Muscle layer of duodenum (tissue), 2 donors: ENCODE data around the gene RNF13.

Experiments used
- H3K27ac ChIP-seq: one replicate; pipeline ENCODE4 v1.7.0; 2013; ENCODE audit warnings: mild to moderate bottlenecking, low read length
- H3K27me3 ChIP-seq: one replicate; pipeline ENCODE4 v1.7.0; 2013; ENCODE audit warnings: low read depth, mild to moderate bottlenecking, control low read depth, low read length
- H3K36me3 ChIP-seq, 2 donors: one replicate each; pipeline ENCODE4 v1.7.0; 2013; ENCODE audit warnings: low read length in 2 of 2, control low read depth in 1 of 2, mild to moderate bottlenecking in 1 of 2; ENCODE audit not compliant: insufficient read depth in 2 of 2, control insufficient read depth in 1 of 2
- H3K4me1 ChIP-seq, 2 donors: one replicate each; pipeline ENCODE4 v1.7.0; 2013; ENCODE audit warnings: low read length in 2 of 2, mild to moderate bottlenecking in 2 of 2, control low read depth in 1 of 2, moderate library complexity in 1 of 2; ENCODE audit not compliant: insufficient read depth in 2 of 2, control insufficient read depth in 1 of 2
- H3K4me3 ChIP-seq, 2 donors: one replicate each; pipeline ENCODE4 v1.7.0; 2013; ENCODE audit warnings: low read length in 2 of 2, low read depth in 1 of 2, mild to moderate bottlenecking in 1 of 2
- H3K9me3 ChIP-seq, 2 donors: one replicate each; pipeline ENCODE4 v1.7.0; 2013; ENCODE audit warnings: low read length in 2 of 2, control low read depth in 1 of 2, mild to moderate bottlenecking in 1 of 2; ENCODE audit not compliant: control insufficient read depth in 1 of 2
- donor health status: healthy.

The RNF13 gene

GRCh38 chr3:149812606-149813366 lies at the start of gene RNF13:
Gene RNF13, plus strand, starts transcription at chr3:149813215. Its CDS starts 32,812 bp downstream, at chr3:149846027.
- peaks cover 0 to 5% of the 10 kb centered on the region in 2 donors for H3K36me3 ChIP-seq
- no peaks in the 10 kb centered on the region for H3K9me3 ChIP-seq
- H3K4me1 ChIP-seq: peaks cover 9 to 30% of the 10 kb centered on the region in 2 donors

GRCh38 chr3:149763565-149764195 lies 49.3 kb upstream of the RNF13 start:
- H3K36me3 ChIP-seq: no peaks in the 10 kb centered on the region
- H3K27ac ChIP-seq: no peak overlapping the region
- H3K9me3 ChIP-seq: no peaks in the 10 kb centered on the region
- no peaks in the 10 kb centered on the region for H3K4me1 ChIP-seq
- no peak overlapping the region for H3K4me3 ChIP-seq
- no peaks in the 10 kb centered on the region for H3K27me3 ChIP-seq

More at GRCh38 chr3:149812606-149813366, at the start of gene RNF13:
- Histone ChIP-seq H3K4me3 (peak within 1 kb of the TSS; percentile 94 to 95), H3K27me3 (no peaks in the 10 kb centered on the region), H3K27ac (peak within 1 kb of the TSS; percentile 97)

DNA sequence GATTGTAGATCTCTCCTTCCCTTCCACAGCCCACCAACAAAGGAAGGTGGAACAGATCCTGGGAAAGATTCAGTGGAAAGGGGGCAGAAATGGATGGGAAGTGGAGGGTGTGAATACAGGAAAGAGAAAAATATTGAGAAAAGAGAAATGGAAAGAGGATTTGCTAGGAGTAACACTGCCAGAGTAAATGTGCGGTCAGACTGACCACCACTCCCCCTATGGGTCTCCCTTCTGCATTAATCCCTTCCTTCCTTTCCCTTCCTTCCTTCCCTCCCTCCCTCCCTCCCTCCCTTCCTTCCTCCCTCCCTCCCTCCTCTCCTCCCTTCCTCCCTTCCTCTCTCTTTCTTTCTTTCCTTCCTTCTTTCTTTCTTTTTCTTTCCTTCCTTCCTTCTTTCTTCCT lies 48.7 kb upstream of the RNF13 start:
- no peaks in the 10 kb centered on the region for H3K36me3 ChIP-seq
- no peaks in the 10 kb centered on the region for H3K27me3 ChIP-seq
- no peak overlapping the region for H3K27ac ChIP-seq
- no peaks in the 10 kb centered on the region for H3K4me1 ChIP-seq
- H3K9me3 ChIP-seq: no peaks in the 10 kb centered on the region
- no peak overlapping the region for H3K4me3 ChIP-seq

GRCh38 chr3:149765762-149766334 lies 47.2 kb upstream of the RNF13 start:
- Histone ChIP-seq H3K27me3 (no peaks in the 10 kb centered on the region), H3K4me1 (no peaks in the 10 kb centered on the region), H3K4me3 (no peak overlapping the region), H3K9me3 (no peaks in the 10 kb centered on the region), H3K27ac (no peak overlapping the region), H3K36me3 (no peaks in the 10 kb centered on the region)

DNA sequence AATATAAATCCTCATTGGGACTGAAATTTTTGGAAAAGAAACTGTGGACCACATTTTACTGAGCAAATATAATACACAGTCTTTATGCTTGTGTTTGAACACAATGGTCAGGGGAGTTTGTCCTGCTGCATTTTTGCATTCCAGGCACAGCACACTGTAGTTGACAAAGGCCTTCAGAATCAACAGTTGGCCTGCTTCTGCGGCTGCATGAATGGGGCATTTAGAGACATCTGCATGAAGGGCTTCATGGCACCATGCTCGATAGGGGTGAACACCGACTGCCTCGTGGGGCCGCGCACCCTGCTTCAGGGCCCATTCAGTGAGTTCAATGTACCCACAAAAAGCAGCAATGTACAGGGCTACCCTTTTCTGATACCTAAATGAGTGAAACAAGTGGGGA lies 45.3 kb upstream of the RNF13 start:
- no peaks in the 10 kb centered on the region for H3K4me1 ChIP-seq
- H3K36me3 ChIP-seq: no peaks in the 10 kb centered on the region
- H3K27me3 ChIP-seq: no peaks in the 10 kb centered on the region
- H3K9me3 ChIP-seq: no peaks in the 10 kb centered on the region
- H3K27ac ChIP-seq: no peak overlapping the region
- H3K4me3 ChIP-seq: no peak overlapping the region

DNA sequence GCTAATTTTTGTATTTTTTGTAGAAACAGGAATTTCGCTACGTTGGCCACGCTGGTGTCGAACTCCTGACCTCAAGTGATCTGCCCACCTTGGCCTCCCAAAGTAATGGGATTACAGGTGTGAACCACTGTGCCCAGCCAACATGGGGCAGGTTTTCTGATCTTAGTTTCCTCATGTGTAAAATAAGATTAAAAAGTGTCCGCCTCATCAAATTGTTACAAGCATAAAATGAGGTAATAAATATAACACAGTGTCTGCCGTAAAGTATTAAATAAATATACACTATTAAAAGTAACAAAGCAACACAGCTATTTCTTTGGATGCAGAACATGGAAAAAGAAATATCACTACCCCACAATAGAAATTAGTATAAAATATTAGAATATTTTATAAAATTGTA lies 44.3 kb upstream of the RNF13 start:
- Histone ChIP-seq H3K27me3 (no peaks in the 10 kb centered on the region), H3K4me1 (no peaks in the 10 kb centered on the region), H3K4me3 (no peak overlapping the region), H3K27ac (no peak overlapping the region), H3K9me3 (no peaks in the 10 kb centered on the region), H3K36me3 (no peaks in the 10 kb centered on the region)

- Histone ChIP-seq H3K36me3 (no peaks in the 10 kb centered on the region), H3K4me1 (no peaks in the 10 kb centered on the region), H3K9me3 (no peaks in the 10 kb centered on the region), H3K27me3 (no peaks in the 10 kb centered on the region), H3K4me3 (no peak overlapping the region), H3K27ac (no peak overlapping the region)
These were observed 42.8 kb upstream of the RNF13 start for GRCh38 chr3:149770246-149770645.

GRCh38 chr3:149771652-149772271 lies 41.3 kb upstream of the RNF13 start:
- H3K36me3 ChIP-seq: no peaks in the 10 kb centered on the region
- H3K27ac ChIP-seq: no peak overlapping the region

GRCh38 chr3:149772861-149773260 lies 40.2 kb upstream of the RNF13 start:
- no peaks in the 10 kb centered on the region for H3K27me3 ChIP-seq
- H3K36me3 ChIP-seq: no peaks in the 10 kb centered on the region
- no peak overlapping the region for H3K27ac ChIP-seq
- no peak overlapping the region for H3K4me3 ChIP-seq
- no peaks in the 10 kb centered on the region for H3K9me3 ChIP-seq
- H3K4me1 ChIP-seq: no peaks in the 10 kb centered on the region

More at GRCh38 chr3:149771652-149772271, 41.3 kb upstream of the RNF13 start:
- no peak overlapping the region for H3K4me3 ChIP-seq
- H3K9me3 ChIP-seq: no peaks in the 10 kb centered on the region
- no peaks in the 10 kb centered on the region for H3K27me3 ChIP-seq
- no peaks in the 10 kb centered on the region for H3K4me1 ChIP-seq

- no peak overlapping the region for H3K27ac ChIP-seq
- H3K4me1 ChIP-seq: no peaks in the 10 kb centered on the region
- H3K4me3 ChIP-seq: no peak overlapping the region
- H3K9me3 ChIP-seq: no peaks in the 10 kb centered on the region
- no peaks in the 10 kb centered on the region for H3K36me3 ChIP-seq
- no peaks in the 10 kb centered on the region for H3K27me3 ChIP-seq
These were observed 36.8 kb upstream of the RNF13 start for GRCh38 chr3:149776170-149776569.

DNA sequence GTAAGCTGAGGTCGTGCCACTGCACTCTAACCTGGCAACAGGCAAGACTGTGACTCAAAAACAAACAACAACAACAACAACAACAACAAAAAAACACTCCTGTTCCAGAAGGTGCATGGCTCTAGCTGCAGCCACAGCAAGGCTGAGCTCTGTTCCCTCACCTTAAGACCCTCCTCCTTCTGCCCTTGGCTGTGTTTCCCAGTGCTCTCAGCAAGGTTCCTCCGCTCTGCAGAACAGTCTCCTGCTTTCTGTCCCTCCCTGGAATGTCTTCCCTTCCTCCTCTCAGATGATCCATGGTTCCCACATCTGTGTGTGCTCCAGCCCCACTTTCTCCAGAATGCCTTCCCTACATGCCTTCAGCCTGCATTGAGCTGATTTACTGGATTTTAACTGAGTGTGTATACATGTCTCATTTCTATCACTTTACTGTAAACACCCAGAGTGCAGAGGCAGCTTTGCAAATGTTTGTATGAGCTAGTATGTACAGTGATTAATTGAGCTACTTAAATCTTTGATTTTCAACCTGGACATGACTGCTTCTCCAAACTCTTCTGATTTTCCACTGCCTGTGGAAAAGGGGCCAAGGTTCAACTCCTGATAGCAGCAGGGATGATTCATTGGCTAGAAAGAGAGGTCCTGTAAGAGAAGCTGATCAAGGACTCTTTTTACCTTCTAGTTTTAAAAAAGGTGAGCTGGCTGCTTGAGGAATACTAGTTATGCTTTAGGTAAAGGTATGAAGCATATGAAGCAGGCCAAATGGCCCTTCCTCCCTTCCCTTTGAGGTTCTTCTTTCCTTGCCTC lies 35.4 kb upstream of the RNF13 start:
- no peaks in the 10 kb centered on the region for H3K27me3 ChIP-seq
- no peaks in the 10 kb centered on the region for H3K4me1 ChIP-seq
- H3K27ac ChIP-seq: no peak overlapping the region
- no peaks in the 10 kb centered on the region for H3K9me3 ChIP-seq
- no peak overlapping the region for H3K4me3 ChIP-seq
- H3K36me3 ChIP-seq: no peaks in the 10 kb centered on the region
